Hair follicle dermal papilla cell (primary cell): Measurements from ENCODE around the gene ARHGEF25. TPM values are rescaled to one million over a fixed set of nuclear protein-coding genes. Genes with fewer than 3 reads are reported as not detected.

ENCODE experiments used
- total RNA-seq: library from RNA; depleted of rRNA; stranded (reverse); fragments of >200 nt; gene quantifications from 2 replicates; pipeline ENCODE4 v1.2.3, GENCODE V29; 2012

ARHGEF25 gene
- total RNA-seq = 30.8 and 37.0 TPM in 2 replicates

GRCh38 chr12:57611108-57611826 lies at the start of gene ARHGEF25:
Gene ARHGEF25 (plus strand): TSS chr12:57611435. CDS start chr12:57611895, 460 bp downstream.

DNA sequence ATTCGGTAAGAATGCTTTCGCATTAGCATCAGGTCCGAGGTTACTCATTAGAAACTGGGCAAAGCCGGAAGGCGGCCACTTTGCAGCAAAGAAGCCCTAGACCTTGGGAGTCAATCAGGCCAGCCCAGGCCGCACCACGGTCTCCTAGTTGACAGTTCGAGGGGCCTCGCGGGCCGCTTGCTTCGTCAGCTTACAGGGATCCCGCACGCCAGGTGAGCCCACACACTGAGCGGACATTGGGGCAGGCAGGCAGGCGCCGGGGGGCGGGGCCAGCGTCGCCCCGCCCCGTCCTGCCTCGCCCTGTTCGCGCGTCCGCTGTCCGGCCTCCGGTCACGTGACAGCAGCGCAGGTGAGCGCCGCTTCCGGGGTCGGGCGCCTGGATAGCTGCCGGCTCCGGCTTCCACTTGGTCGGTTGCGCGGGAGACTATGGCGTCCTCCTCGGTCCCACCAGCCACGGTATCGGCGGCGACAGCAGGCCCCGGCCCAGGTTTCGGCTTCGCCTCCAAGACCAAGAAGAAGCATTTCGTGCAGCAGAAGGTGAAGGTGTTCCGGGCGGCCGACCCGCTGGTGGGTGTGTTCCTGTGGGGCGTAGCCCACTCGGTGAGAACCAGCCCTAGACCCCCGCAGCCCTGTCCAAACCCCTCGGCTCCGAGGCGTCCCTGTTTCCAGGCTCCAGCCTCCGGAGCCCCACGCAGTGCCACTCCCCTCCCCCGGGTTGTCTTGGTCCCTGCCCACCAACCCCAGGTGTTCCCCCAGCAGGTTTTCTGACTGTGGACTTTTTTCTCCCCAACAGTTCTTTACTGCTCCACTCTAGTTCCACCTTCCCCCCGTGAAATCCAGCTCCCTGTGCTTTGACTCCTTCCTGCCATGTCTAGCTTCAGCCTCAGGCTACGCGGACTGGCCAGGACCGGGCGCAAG lies 20.1 kb upstream of the ARHGEF25 start, which contains the start of gene PIP4K2C:
Gene PIP4K2C (plus strand): TSS at position 329 of the 918 bp plus-strand sequence. CDS start 98 bp downstream, at position 427.

GRCh38 chr12:57604454-57604991 lies 6.7 kb upstream of the ARHGEF25 start, which contains the start of gene DTX3:
Gene DTX3 (plus strand): TSS chr12:57604824. CDS start chr12:57606518, 1,694 bp downstream.

DNA sequence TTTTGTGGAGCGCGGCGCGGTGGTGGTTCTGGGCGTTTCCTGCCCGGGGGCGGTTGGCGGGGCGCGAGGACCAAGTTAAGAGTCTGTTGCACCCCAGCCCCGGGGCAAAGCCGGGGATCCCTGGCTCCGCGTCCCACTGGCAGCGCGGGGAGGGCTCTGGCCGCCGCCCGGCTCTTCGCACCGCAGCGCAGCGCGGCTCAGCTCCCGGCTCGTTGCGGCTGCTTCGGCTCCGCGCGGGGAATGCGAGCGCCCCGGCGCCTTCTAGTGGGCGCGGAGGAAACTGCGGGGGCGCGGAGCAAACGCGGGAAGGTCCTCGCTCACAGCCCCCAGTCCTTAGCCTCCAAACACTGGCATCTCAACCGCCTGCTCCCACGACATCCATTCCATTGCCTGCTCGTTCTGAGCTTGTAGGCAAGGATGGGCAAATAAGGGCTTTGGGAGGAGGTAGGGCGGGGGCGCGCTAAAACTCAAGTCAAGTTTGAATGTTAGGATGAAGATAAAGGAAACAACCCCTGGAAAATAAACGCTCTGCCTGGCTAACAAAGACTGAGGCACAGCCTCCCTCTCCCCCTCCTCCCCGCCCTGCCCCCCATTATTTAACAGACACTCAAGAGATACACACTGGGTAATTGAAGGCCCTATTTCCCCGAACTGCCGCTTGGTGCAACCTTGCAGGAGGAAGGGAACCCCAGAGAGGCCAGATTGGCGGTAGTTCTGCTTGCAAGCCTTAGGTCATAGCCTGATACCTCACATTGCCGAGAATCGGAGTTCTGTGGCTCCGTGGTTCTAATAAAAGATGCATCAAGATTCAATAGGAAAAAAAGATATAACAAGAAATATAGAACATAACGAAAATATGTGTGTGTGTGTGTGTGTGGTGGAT lies 22.0 kb downstream of the ARHGEF25 start, which contains the start of gene B4GALNT1:
Gene B4GALNT1 (minus strand): TSS at position 244 of the 883 bp plus-strand sequence. CDS start 1,069 bp downstream, outside the sequence.

Other genes with a start within 250 kb of the ARHGEF25 start
- gene R3HDM2, start 180.4 kb upstream of the ARHGEF25 start, total RNA-seq = 21.6 and 21.7 TPM in 2 replicates
- gene INHBC, start 176.7 kb upstream of the ARHGEF25 start, total RNA-seq = not detected in 2 replicates
- gene INHBE, start 156.1 kb upstream of the ARHGEF25 start, total RNA-seq = 0.85 and 1.8 TPM in 2 replicates
- gene GLI1, start 151.7 kb upstream of the ARHGEF25 start, total RNA-seq = 0.16 and 0.61 TPM in 2 replicates
- gene ARHGAP9, start 131.6 kb upstream of the ARHGEF25 start, total RNA-seq = 0.16 and 0.24 TPM in 2 replicates
- 138 and 167 TPM in 2 replicates for gene MARS1, start 123.4 kb upstream of the ARHGEF25 start, total RNA-seq
- 43.6 and 50.3 TPM in 2 replicates for gene DDIT3, start 90.9 kb upstream of the ARHGEF25 start, total RNA-seq
- 2.7 and 9.2 TPM in 2 replicates for gene MBD6, start 88.6 kb upstream of the ARHGEF25 start, total RNA-seq
- 128 and 140 TPM in 2 replicates for gene DCTN2, start 64.2 kb upstream of the ARHGEF25 start, total RNA-seq
- 1.8 and 2.7 TPM in 2 replicates for gene KIF5A, start 61.4 kb upstream of the ARHGEF25 start, total RNA-seq
- gene PIP4K2C, start 20.2 kb upstream of the ARHGEF25 start, total RNA-seq = 29.4 and 34.1 TPM in 2 replicates
- gene DTX3, start 6.6 kb upstream of the ARHGEF25 start, total RNA-seq = 19.8 and 21.3 TPM in 2 replicates
- 3.8 and 5.7 TPM in 2 replicates for gene B4GALNT1, start 21.8 kb downstream of the ARHGEF25 start, total RNA-seq
- 183 and 196 TPM in 2 replicates for gene OS9, start 82.7 kb downstream of the ARHGEF25 start, total RNA-seq
- 0.49 and 0.73 TPM in 2 replicates for gene AGAP2, start 127.3 kb downstream of the ARHGEF25 start, total RNA-seq
- 80.3 and 97.1 TPM in 2 replicates for gene TSPAN31, start 133.6 kb downstream of the ARHGEF25 start, total RNA-seq
- 140 and 154 TPM in 2 replicates for gene CDK4, start 140.9 kb downstream of the ARHGEF25 start, total RNA-seq
- gene MARCHF9, start 143.7 kb downstream of the ARHGEF25 start, total RNA-seq = 2.6 and 3.4 TPM in 2 replicates
- 1.2 and 1.9 TPM in 2 replicates for gene CYP27B1, start 155.6 kb downstream of the ARHGEF25 start, total RNA-seq
- 8.0 and 14.0 TPM in 2 replicates for gene METTL1, start 160.7 kb downstream of the ARHGEF25 start, total RNA-seq
- gene EEF1AKMT3, start 161.2 kb downstream of the ARHGEF25 start, total RNA-seq = 12.1 and 13.6 TPM in 2 replicates
- gene TSFM, start 171.4 kb downstream of the ARHGEF25 start, total RNA-seq = 13.4 and 18.7 TPM in 2 replicates
- gene AVIL, start 207.3 kb downstream of the ARHGEF25 start, total RNA-seq = 5.2 and 7.6 TPM in 2 replicates
- 182 and 200 TPM in 2 replicates for gene CTDSP2, start 235.3 kb downstream of the ARHGEF25 start, total RNA-seq